Measurements from ENCODE around the gene PEAK1.
"Not testable (repeated sequence)": the region's sequence is repeated elsewhere in the genome, so short reads cannot be mapped to it uniquely, and the experiment has no call there.

PEAK1 gene

DNA sequence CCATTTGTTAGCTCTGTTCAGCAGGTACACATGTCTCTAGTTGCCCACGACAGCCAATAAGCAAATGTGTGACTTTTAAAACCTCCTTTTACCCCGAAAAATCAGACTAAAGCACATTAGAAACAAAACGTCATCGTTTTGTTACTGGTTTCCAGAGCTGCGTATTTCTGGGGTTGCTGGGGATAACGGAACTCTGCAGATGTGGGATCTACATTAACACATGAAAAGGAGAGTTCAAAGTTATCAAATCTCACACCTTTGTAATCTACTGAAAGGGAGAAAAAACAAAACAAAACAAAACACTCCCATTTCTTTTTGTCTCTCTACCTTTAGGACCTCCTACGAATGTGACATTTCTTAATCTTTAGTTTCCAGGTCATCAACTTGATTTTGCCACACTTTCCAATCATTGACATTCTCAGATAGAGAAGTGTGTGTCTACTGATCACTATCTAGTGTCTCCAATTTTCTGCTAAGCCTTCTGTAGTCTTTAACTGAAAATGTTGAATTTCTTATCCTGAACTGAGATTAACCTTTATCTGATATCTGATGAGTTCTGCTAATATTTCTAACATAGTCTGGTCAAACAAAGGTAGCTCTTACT is 256.0 kb downstream of the PEAK1 start:
- Histone ChIP-seq H3K27me3 (ENCODE audit: insufficient read depth, poor library complexity, severe bottlenecking) (no peaks in the 10 kb centered on the region), H3K4me3 (replicated peaks; ENCODE audit: insufficient read depth, low read length) (no peak overlapping the region), H3K27ac (replicated peaks) (no peak overlapping the region)
- DNase-seq (ENCODE audit: low read depth in 1 of 2, low spot score in 1 of 2), result no peak
- TF ChIP-seq GABPA (IDR thresholded peaks at IDR 0.05; ENCODE audit: low read depth) (no peak), POLR2AphosphoS5 (IDR thresholded peaks at IDR 0.05; ENCODE audit: low read depth) (no peak), SPI1 (IDR thresholded peaks at IDR 0.05; ENCODE audit: borderline replicate concordance, low read depth) (no peak)
- TF ChIP-seq, protein P1, sequence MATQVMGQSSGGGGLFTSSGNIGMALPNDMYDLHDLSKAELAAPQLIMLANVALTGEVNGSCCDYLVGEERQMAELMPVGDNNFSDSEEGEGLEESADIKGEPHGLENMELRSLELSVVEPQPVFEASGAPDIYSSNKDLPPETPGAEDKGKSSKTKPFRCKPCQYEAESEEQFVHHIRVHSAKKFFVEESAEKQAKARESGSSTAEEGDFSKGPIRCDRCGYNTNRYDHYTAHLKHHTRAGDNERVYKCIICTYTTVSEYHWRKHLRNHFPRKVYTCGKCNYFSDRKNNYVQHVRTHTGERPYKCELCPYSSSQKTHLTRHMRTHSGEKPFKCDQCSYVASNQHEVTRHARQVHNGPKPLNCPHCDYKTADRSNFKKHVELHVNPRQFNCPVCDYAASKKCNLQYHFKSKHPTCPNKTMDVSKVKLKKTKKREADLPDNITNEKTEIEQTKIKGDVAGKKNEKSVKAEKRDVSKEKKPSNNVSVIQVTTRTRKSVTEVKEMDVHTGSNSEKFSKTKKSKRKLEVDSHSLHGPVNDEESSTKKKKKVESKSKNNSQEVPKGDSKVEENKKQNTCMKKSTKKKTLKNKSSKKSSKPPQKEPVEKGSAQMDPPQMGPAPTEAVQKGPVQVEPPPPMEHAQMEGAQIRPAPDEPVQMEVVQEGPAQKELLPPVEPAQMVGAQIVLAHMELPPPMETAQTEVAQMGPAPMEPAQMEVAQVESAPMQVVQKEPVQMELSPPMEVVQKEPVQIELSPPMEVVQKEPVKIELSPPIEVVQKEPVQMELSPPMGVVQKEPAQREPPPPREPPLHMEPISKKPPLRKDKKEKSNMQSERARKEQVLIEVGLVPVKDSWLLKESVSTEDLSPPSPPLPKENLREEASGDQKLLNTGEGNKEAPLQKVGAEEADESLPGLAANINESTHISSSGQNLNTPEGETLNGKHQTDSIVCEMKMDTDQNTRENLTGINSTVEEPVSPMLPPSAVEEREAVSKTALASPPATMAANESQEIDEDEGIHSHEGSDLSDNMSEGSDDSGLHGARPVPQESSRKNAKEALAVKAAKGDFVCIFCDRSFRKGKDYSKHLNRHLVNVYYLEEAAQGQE (IDR thresholded peaks at IDR 0.05; ENCODE audit: insufficient replicate concordance, low read depth), result no peak

DNA sequence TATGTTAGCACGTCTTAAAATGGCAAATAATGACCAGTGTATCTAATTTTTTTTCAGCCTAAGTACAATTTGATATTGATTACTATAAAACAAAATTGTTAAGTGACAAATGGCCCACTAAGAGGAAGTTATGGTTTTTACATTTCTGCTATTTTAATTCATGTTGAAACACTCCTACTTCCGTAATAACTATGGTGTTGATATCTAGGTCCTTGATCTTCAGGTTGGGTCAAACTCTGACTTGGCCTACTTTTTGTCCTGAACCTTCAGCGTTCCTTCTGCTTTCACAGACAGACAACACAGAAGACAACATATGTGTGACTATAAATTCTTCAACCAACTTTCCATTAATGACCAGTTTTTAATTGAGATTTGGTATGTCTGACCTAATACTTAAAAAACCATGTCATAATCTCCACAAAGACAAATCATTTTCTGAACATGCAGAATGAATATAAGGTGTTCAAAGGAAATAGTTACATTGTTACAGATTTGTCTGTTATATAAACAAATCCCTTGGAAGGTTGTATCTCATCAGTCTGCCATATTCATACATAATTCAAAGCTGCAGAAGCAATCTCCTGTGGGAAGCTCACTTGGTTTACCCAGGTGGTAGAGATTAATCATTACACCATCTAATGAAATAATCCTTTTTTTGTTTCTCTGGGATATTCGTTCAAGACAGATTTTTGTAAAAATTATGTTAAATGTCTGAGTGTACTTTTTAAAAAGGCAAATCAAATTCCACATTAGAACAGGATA is 256.9 kb downstream of the PEAK1 start:
- H3K4me3 ChIP-seq (replicated peaks; ENCODE audit: insufficient read depth, low read length), result no peak overlapping the region
- TF ChIP-seq, protein P1 (IDR thresholded peaks at IDR 0.05; ENCODE audit: insufficient replicate concordance, low read depth), result no peak
- TF ChIP-seq SPI1 (IDR thresholded peaks at IDR 0.05; ENCODE audit: borderline replicate concordance, low read depth), result peak; percentile 60; the same call in 1 of the 2 replicates

DNA sequence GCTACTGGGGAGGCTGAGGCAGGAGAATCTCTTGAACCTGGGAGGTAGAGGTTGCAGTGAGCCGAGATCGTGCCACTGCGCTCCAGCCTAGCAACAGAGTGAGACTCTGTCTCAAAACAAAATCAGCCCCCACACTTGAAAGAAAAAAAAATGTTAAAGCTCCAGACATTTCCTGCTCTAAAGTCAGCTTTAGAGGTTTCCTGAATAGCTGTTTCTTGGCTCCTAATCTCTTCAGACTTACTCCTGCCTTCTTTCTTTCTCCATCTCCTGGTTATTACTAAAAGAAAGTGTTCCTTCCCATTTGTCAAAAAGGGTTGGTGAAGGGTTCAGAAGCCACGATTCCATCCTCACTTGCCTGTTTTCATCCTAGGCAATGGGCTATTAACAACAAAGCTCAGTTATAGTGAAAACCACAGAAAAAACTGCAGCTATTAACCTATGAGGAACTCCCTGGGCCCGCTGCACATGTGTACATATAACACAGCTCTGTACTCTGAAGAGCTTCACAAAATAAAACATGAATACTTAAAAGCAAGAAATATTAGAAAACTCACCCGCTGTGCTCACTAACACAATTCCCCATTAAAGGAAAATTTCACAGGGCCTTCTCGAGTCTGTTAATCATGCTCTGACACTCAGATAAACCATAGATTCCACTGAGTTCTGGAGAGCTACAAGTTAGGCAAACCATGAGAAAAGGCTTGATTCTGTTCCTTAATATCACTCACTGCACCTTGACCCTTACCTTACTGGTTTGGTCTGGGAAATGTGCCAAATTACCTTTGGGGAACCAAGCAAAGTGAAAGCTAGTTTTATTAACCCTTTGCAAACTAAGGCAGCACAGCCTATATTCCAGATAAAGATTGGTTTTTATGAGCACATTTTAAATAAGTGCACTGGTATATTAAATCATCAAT is 259.1 kb downstream of the PEAK1 start:
- no peaks in the 10 kb centered on the region for H3K27me3 ChIP-seq (ENCODE audit: insufficient read depth, poor library complexity, severe bottlenecking)
- TF ChIP-seq SPI1 (IDR thresholded peaks at IDR 0.05; ENCODE audit: borderline replicate concordance, low read depth) (no peak; the same call in 1 of the 2 replicates), GABPA (IDR thresholded peaks at IDR 0.05; ENCODE audit: low read depth) (no peak), POLR2AphosphoS5 (IDR thresholded peaks at IDR 0.05; ENCODE audit: low read depth) (no peak)
- TF ChIP-seq, protein P1 (IDR thresholded peaks at IDR 0.05; ENCODE audit: insufficient replicate concordance, low read depth), result no peak
- TF ChIP-seq, protein P2, sequence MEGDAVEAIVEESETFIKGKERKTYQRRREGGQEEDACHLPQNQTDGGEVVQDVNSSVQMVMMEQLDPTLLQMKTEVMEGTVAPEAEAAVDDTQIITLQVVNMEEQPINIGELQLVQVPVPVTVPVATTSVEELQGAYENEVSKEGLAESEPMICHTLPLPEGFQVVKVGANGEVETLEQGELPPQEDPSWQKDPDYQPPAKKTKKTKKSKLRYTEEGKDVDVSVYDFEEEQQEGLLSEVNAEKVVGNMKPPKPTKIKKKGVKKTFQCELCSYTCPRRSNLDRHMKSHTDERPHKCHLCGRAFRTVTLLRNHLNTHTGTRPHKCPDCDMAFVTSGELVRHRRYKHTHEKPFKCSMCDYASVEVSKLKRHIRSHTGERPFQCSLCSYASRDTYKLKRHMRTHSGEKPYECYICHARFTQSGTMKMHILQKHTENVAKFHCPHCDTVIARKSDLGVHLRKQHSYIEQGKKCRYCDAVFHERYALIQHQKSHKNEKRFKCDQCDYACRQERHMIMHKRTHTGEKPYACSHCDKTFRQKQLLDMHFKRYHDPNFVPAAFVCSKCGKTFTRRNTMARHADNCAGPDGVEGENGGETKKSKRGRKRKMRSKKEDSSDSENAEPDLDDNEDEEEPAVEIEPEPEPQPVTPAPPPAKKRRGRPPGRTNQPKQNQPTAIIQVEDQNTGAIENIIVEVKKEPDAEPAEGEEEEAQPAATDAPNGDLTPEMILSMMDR (IDR thresholded peaks at IDR 0.05; ENCODE audit: insufficient read depth, low read length), result no peak
- peak in 1 of 2 experiments; percentile 40 for DNase-seq (ENCODE audit: low read depth in 1 of 2, low spot score in 1 of 2)
- H3K4me3 ChIP-seq (replicated peaks; ENCODE audit: insufficient read depth, low read length), result no peak overlapping the region
- peak overlapping the region; percentile 34 for H3K27ac ChIP-seq (replicated peaks)

More for the DNA sequence above, 256.9 kb downstream of the PEAK1 start:
- H3K27me3 ChIP-seq (ENCODE audit: insufficient read depth, poor library complexity, severe bottlenecking), result no peaks in the 10 kb centered on the region
- peak; percentile 37 to 54 for DNase-seq (ENCODE audit: low read depth in 1 of 2, low spot score in 1 of 2)
- H3K27ac ChIP-seq (replicated peaks), result peak overlapping the region; percentile 16; the same call in 1 of the 2 replicates

DNA sequence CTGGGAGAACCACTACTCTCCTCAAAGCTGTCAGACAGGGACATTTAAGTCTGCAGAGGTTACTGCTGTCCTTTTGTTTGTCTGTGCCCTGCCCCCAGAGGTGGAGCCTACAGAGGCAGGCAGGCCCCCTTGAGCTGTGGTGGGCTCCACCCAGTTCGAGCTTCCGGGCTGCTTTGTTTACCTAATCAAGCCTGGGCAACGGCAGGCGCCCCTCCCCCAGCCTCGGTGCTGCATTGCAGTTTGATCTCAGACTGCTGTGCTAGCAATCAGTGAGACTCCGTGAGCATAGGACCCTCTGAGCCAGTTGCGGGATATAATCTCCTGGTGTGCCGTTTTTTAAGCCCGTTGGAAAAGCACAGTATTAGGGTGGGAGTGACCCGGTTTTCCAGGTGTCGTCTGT is 263.9 kb downstream of the PEAK1 start:
- H3K27ac ChIP-seq (replicated peaks); DNase-seq (ENCODE audit: low read depth in 1 of 2, low spot score in 1 of 2); H3K4me3 ChIP-seq (replicated peaks; ENCODE audit: insufficient read depth, low read length); H3K27me3 ChIP-seq (ENCODE audit: insufficient read depth, poor library complexity, severe bottlenecking): not testable (repeated sequence)
